ENCODE data around the gene KLF16. TPM values are rescaled to one million over a fixed set of nuclear protein-coding genes. Genes with fewer than 3 reads are reported as not detected.
A peak's percentile ranks its signal among the peaks of the same experiment; 100 is the strongest.

The KLF16 gene
- total RNA-seq, 1 donor from 2014 or later: 18.9 TPM

DNA sequence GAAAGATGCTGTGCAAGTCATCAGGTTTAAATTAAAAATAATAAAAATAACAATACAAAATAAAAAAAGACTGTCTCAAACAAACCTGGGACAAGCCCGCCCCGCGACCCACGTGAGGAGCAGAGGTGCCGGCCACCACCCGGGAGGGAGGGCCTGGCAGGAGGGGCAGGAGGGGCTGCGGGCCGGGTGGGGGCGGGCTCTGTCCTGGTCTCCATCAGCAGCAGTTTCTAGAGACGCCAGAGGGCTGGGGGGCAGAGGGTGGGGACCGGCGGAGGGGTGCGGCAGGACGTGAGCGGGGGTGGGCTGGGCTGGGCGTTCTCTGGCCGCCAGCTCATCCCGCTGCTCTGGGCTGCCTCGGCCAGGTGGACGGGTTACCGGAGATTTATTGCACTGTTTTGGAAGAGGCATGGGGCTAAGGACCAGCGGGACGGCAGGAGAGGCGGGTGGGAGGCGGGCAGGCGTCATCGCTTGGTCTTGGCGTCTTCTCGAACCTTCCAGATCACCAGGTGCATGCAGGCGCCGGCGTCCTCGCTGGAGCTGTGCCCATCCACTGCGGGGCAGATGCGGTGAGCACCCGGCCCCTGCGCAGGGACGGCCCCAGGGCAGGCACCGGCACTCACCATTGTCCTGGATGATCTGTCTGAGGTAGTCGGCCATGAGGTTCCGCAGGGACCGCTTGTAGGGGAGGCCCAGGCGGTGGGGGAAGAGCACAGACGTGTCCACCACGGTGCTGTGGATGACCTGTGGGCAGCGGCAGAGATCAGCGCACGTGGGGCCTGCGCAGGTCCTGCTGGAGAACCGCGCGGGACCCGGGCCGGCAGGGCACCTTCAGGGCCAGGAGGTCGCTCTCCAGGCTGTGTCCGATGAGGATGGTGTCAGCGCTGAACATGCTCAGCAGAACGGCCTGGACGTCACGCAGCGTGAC is 47.5 kb downstream of the KLF16 start:
- no peak for TF ChIP-seq CTCF (conservative IDR thresholded peaks at IDR 0.05)
- Mint-ChIP-seq H3K4me1 (peaks cover 11% of the 10 kb centered on the region), H3K27ac (ENCODE audit: unreplicated experiment) (no peak overlapping the region), H3K9me3 (no peaks in the 10 kb centered on the region), H3K4me3 (no peak overlapping the region), H3K36me3 (ENCODE audit: low read depth) (peaks cover 3% of the 10 kb centered on the region), H3K27me3 (ENCODE audit: low read depth) (peaks cover 10% of the 10 kb centered on the region)
- no peak for DNase-seq (ENCODE audit: low read depth, low spot score)

DNA sequence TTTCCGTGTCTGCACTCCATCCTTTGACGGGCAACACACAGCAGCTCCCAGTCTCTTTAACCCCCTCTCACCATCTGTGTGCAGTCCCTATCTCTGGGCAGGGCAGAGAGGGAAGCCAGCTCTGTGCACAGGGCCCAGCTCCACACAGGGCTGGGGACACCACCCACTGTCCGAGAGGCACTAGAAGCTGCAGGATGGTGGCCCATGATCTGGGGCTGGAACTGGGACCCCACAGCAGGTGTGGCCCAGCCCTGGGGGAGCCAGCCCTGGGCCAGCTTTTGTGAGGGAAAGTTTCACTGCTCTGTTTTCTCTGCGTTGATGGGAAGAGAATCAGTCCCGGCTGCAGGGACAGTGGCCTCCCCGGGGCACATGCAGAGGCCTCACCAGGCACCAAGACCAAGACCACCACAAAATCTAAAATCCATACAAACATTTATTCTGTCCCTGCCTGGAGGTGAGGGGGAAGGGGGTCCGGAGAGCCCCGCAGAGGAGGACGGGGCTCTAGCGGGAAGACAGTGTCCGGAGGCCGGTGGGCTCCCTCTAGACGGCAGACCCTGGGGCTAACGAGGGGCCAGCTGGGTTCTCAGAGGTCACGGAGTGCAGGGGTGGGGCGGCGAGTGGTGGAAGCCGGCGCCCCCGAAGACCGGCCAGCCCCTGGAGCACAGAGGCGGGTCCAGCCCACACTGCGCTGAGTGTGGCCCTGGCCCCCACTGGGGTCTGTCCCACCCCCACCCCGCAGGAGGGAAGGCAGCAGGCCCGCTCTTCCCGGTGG is 48.4 kb downstream of the KLF16 start:
- Mint-ChIP-seq H3K36me3 (ENCODE audit: low read depth) (no peaks in the 10 kb centered on the region), H3K9me3 (no peaks in the 10 kb centered on the region), H3K27me3 (ENCODE audit: low read depth) (peaks cover 15% of the 10 kb centered on the region), H3K27ac (ENCODE audit: unreplicated experiment) (no peak overlapping the region), H3K4me3 (no peak overlapping the region), H3K4me1 (peaks cover 11% of the 10 kb centered on the region)
- no peak for DNase-seq (ENCODE audit: low read depth, low spot score)
- TF ChIP-seq CTCF (conservative IDR thresholded peaks at IDR 0.05): no peak

- Mint-ChIP-seq H3K27me3 (ENCODE audit: low read depth) (peaks cover 15% of the 10 kb centered on the region), H3K36me3 (ENCODE audit: low read depth) (no peaks in the 10 kb centered on the region), H3K4me1 (peaks cover 11% of the 10 kb centered on the region), H3K4me3 (no peak overlapping the region), H3K27ac (ENCODE audit: unreplicated experiment) (no peak overlapping the region), H3K9me3 (no peaks in the 10 kb centered on the region)
- no peak for DNase-seq (ENCODE audit: low read depth, low spot score)
- no peak for TF ChIP-seq CTCF (conservative IDR thresholded peaks at IDR 0.05)
Observed at GRCh38 chr19:1814391-1814790, 49.0 kb downstream of the KLF16 start.

- Mint-ChIP-seq H3K9me3 (no peaks in the 10 kb centered on the region), H3K36me3 (ENCODE audit: low read depth) (no peaks in the 10 kb centered on the region), H3K27ac (ENCODE audit: unreplicated experiment) (no peak overlapping the region), H3K27me3 (ENCODE audit: low read depth) (peaks cover 15% of the 10 kb centered on the region), H3K4me3 (peak overlapping the region; percentile 92), H3K4me1 (peaks cover 11% of the 10 kb centered on the region)
- TF ChIP-seq CTCF (conservative IDR thresholded peaks at IDR 0.05): no peak
- DNase-seq (ENCODE audit: low read depth, low spot score): no peak
Observed at GRCh38 chr19:1813192-1814182, 49.9 kb downstream of the KLF16 start.
